Neural cell (in vitro differentiated cells): Measurements from ENCODE around the gene ATP8B4.

Source experiments
- CTCF ChIP-seq: fragments of 450-650 bp; IDR thresholded peaks from 2 replicates; pipeline ENCODE4 v1.5.1; 2014; ENCODE audit warnings: antibody characterized with exemption, mild to moderate bottlenecking, moderate library complexity; ENCODE audit not compliant: poor library complexity, severe bottlenecking
- EP300 ChIP-seq: fragments of 450-650 bp; conservative IDR thresholded peaks from 2 replicates; pipeline ENCODE4 v1.6.1; 2014; ENCODE audit warnings: antibody characterized with exemption, mild to moderate bottlenecking, moderate library complexity; ENCODE audit not compliant: poor library complexity, severe bottlenecking
- EZH2 ChIP-seq: fragments of 200-600, 300-800 bp; shearing (Covaris generic), sonication (generic); IDR thresholded peaks from 2 replicates; pipeline ENCODE4 v1.6.1; 2014; ENCODE audit warnings: antibody characterized with exemption, low read length, borderline replicate concordance, mild to moderate bottlenecking; ENCODE audit not compliant: insufficient read depth, poor library complexity, severe bottlenecking
- POLR2AphosphoS5 ChIP-seq: IDR thresholded peaks from 2 replicates; pipeline ENCODE4 v1.6.1; 2012
- RAD21 ChIP-seq: fragments of 450-650 bp; conservative IDR thresholded peaks from 2 replicates; pipeline ENCODE4 v1.6.1; 2014; ENCODE audit warnings: antibody characterized with exemption, mild to moderate bottlenecking, moderate library complexity
- SMC3 ChIP-seq: fragments of 450-650 bp; conservative IDR thresholded peaks from 2 replicates; pipeline ENCODE4 v1.6.1; 2014; ENCODE audit warnings: antibody characterized with exemption, mild to moderate bottlenecking, moderate library complexity; ENCODE audit not compliant: poor library complexity
- TAF1 ChIP-seq: IDR thresholded peaks from 2 replicates; pipeline ENCODE4 v1.6.1; 2012; ENCODE audit warnings: low read depth

- TF ChIP-seq CTCF = no peak
- TF ChIP-seq POLR2AphosphoS5 = no peak
- TF ChIP-seq EP300 = no peak
- TF ChIP-seq TAF1 = no peak
- no peak for TF ChIP-seq RAD21
- TF ChIP-seq SMC3 = no peak
- TF ChIP-seq EZH2 = no peak
Observed at GRCh38 chr15:50108461-50108860, 10.6 kb downstream of the ATP8B4 start.
